Hindlimb muscle (tissue), 1 donor: Measurements from ENCODE around the gene DMXL2. TPM values are rescaled to one million over a fixed set of nuclear protein-coding genes. Genes with fewer than 3 reads are reported as not detected.
"Not testable (repeated sequence)": the region's sequence is repeated elsewhere in the genome, so short reads cannot be mapped to it uniquely, and the experiment has no call there.

Experiments used
- DNase-seq: peaks from one replicate; pipeline ENCODE4 v3.0.0-alpha.2; 2013
- polyA plus RNA-seq: library from polyadenylated mRNA; unstranded; fragments of 120-200 nt; gene quantifications from one replicate; pipeline ENCODE4 v1.2.1, GENCODE V29; 2013; ENCODE audit not compliant: insufficient read length

The DMXL2 gene
- polyA plus RNA-seq, 1 donor, result 24.0 TPM

DNA sequence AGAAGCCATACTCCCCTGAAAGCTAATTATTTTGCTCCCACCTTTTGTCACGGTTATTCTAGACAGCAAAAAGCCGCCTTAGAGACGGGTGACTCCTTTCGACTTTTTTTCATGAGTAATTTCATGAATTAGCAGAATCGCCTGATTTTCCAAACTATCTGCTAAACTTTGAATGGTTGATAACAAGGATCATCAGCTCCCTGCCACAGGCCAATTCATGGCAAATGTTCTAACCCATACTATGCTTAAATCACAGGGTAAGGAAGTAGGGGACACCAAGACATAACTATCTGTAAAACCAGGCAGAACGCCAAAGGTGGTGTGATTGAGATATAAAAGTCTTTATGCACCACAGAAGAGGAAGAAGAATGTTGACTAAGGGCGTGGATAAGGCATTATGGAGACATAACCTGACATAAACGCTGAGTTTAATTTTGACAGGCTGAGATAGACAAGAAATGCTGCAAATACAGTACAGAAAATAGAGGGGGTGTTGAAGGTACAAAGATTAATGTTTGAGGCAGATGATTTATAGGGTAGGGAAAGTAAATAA, 891 bp upstream of the DMXL2 start:
- peak; percentile 12 for DNase-seq

DNA sequence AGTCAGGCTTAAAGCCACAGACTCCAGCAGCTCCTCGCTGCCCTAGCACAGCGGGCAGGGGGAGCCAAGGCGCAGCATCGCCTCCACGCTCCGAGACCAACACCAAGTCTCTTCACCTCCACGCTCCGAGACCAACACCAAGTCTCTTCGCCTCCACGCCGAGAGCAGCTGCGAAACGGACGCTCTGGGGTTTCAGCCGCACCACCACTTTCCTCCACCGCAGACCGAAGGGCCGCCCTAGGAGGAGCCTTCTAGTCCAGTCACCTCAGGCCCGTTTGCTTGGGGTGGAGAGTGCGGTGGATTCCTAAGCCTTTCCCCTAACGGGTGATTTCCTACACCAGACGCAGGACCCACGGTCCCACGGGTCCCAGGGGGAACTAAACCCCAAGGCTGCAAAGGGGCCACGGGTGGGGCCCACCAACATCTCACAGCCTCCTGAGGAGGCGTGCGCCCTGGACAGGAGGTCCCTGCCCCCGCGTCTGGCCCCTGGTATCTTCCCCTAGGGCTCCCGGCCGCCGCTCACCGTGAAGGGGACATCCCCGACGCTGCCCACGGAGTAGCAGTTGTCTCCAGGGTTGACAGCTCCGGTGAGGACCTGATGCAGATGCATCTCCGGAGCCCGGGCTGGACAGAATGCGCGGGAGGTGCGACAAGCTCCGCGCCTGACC, 501 bp downstream of the DMXL2 start:
- DNase-seq, result peak; percentile 49

DNA sequence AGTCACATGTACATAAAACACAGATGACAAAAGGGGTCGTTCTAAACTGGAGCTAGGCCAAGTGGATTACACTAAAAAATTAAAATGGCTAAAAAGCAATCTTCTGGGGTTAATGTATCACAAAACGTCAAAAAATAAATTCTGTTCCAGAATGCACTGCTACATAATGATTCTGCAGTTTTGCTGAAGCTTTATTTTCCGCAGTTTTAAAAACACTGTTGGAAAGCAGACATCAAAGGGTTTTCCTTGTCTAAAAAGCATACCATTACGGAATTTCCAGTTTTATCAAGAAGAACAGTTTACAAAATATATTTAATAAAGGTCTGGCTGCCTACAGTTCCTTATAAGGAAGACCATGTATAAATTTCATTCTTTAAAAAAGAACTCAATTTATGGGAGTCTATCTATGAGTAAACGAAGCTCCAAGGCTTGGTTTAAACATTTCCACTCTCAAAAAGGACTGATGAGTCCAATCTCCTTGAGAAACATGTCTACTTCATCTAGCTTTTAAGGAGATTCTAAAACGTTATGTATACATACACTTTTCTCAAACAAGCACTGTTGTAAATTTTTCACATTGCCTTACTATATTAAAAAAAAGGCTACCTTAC, 1.3 kb downstream of the DMXL2 start:
- DNase-seq, result no peak

DNA sequence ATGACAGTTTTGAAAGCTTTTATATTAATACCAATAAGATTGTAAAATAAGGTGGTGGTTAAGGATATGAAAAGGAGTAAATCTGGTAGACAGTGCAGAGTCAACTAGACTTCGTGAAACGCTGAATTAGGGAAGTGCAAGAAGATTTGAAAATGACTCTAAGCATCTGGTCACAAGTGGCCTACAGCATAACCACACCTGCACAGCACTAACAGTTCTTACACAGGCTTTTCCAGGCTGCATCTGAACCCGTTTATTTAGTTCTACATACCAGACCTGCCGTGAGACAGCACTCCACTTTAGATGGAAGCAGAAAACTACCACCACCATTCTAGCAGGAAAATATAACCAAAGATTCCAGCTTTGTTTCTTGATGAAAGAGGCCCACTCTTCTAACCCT, 1.9 kb downstream of the DMXL2 start:
- DNase-seq, result no peak

DNA sequence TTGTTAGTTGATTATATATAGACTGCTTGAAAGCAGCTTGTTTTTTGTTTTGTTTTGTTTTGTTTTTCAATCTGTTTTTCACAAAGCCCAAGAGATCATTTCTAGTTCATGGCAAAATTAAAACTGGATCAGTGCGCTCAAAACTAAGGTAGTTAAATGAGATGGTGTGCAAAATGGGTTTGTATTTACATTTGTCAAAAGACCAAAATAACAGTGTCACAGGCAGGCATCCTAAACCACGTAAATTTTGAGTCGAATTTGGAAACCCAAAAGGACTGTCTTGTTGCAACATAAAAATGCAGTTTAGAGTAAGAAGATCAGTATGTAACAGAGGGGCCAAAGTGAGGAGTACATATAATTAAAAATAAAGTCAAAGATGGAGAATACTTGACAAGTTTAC, 2.4 kb downstream of the DMXL2 start:
- DNase-seq, result no peak

DNA sequence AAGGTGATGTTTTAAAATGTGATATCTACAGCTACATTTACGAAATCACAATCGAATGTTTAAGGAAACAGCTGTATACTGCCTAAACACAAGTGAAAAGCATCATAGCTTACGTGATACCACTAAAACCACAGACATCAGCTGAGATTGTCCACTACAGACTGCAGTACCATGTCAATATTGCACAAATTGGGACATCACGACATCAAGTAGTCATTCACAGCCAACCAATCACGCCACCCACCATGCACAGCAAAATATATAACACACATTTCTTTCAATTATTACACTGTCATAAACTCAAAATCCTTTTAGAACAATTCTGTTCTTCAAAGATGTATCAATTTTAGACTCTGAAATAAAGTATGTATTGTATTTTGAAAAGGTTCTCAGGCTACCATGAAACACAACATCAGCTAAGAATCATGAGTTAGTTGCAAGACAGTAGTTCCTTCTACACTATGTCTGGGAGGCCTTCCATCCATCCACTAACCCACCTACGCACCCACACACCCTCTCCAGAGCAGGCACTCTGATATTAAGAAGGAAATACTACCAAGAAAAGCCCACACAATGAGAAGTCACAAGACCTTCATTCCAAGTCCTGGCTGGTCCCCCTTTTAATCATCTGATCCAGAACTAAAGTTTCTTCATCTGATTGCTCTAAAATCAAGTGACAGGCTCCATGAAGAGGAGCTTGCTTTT, 3.1 kb downstream of the DMXL2 start:
- no peak for DNase-seq

DNA sequence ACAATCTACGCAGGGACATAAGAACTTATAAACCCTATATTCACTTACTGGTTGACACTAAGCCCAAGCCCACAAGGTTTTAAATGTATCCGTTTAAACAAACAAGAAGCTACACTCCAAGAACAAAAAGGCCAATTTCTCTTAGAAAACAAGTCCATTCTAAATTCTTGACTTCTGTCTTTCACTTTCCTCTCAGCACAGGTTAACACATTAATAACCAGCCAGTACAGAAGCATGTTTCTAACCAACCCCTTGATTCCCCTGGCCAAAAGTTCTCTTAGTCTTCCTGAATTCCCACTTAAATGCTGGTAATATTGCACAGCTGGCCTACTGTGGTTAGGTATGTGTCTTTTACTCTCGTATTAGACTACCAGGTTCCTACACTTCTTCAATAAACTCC, 4.7 kb downstream of the DMXL2 start:
- no peak for DNase-seq

DNA sequence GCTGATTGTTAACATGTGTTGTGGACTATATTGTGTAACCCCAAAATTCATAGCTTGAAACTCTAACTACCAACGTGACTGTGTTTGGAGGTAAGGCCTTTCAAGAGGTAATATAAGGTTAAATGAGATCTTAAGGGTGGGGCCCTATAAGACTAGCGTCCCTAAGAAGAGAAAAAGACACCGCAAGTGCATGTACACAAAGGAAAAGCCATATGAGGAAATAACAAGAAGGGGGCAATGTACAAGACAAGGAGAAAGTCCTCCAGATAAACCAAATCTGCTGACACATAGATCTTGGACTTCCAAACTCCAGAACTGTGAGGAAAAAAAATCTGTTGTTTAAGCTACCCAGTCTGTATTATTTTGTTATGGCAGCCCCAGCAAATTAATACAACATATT, 8.6 kb downstream of the DMXL2 start:
- DNase-seq, result no peak

DNA sequence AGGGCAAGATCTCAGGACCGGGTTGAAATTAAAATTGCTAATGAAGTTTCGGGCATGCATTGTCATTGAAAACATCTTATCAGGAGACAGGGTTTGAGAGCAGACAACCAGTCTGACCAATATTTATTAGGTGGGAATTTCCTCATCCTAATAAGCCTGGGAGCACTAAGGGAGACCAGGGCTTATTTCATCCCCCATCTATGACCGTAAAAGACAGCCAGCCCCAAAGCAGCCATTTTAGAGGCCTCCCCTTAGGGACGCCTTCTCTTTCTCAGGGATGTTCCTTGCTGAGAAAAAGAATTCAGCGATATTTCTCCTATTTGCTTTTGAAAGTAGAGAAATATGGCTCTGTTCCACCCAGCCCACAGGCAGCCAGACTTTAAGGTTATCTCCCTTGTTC, 9.9 kb downstream of the DMXL2 start:
- DNase-seq, result not testable (repeated sequence)

DNA sequence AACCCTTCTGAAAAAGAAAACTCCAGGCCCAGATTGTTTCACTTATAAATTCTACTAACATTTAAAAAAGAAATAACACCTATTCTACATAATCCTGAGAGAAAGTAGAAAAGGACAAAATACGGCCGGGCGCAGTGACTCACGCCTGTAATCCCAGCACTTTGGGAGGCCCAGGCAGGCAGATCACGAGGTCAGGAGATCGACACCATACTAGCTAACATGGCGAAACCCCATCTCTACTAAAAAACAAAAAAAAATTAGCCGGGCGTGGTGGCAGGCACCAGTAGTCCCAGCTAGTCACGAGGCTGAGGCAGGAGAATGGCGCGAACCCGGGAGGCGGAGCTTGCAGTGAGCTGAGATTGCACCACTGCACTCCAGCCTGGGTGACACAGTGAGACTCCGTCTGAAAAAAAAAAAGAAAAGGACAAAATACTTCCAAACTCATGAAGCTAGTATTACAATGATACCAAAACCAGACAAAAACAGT, 19.1 kb downstream of the DMXL2 start:
- not testable (repeated sequence) for DNase-seq

DNA sequence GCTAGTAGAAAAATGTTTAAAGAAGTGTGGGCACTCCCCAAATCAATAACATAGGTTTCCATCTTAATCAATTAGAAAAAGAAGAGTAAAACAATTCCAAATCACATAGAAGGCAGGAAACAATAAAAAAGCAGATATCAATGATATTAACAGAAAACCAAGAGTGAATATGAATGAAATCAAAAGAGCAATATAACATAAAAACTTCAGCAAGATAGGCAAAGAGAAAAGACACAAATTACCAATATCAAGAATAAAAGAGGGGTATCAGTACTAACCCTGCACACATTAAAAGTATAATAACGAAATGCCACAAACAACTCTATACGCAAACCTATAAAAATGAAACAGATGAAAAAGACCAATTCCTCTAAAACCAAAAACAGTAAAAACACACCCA, 19.6 kb downstream of the DMXL2 start:
- DNase-seq, result no peak

DNA sequence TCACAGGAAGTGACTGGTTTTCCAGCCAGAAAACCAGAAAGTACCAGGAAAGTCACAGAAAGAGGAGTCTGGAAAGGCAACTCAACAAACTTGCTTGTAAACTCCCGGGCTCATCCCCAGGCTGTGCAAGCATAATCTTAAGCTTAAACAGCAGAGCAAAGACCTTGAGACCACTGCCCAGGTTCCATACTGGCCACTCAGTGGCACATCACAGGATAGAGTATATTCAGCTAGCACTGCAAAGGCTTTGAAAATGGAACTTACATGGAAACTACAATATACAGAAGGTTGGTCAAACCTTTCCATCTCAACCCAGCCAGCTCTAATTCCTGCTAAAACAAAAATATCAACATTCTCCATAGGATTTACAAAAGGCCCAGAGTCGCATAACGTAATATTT, 20.1 kb downstream of the DMXL2 start:
- DNase-seq, result no peak

DNA sequence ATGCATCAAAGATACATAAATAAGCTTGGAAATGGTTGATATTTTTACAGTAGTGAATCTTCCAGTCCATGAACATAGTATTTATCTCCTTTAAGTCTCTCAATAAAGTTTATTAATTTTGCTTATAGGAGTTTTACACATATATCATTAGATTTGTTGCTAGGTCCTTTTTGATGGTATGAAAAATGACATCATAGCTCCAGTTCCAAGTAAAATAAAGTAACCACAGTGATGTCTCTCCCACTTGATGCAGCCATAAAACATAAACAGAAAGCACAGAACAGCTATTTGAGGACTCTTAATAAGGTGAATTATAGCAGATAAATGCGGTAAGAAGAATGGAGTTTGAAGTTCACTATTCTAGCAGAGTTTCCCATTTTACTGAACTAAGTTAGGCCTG, 20.8 kb downstream of the DMXL2 start:
- DNase-seq, result no peak

DNA sequence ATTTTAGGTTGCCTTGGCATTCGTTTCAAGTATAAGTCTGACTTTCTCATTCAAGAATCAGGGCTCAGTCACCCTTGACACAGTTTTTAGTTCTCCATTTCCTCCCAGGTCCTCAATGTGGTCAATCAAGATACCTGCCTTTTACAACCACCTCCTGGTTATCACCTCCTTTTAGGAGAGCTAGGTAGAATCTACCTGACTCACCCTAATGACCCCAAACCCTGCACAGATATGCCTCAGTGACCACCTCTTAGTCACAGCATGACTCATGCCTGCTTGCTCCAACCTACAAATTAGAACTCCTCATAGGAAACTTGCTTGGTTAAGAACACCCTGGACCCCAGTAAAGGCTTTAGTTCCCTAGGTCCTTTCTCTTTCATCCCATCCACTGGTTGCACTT, 22.5 kb downstream of the DMXL2 start:
- no peak for DNase-seq

DNA sequence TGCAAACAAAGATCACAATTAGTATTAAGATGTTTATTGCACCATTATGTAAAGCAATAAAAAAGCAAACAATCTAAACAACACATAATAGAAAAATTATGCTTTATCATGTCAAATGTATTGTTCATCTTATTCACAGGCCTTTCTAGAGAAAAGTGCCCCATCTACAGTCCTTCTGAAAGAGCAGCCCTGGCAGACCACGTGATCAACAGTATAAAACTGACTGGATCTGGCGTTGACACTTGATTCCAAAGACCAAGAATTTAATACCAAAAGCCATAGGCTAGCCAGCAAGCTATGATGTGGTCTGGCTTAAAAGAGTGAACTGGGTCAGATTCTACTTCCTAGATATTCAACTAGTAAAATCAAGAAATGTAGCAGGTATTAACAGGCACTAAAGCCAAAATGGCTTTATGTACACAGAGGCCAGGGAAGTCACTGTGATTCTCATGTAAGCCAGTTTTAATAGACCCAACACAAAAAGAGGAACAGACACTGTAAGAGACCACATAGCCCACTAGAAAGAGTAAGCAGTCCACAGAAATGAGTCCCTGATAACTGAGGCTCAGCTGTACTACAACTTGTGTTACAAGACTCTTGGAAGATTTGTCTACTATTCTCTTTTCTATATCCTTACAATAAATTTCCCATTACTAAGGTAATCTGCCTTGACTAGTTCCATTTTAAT, 32.5 kb downstream of the DMXL2 start:
- no peak for DNase-seq

DNA sequence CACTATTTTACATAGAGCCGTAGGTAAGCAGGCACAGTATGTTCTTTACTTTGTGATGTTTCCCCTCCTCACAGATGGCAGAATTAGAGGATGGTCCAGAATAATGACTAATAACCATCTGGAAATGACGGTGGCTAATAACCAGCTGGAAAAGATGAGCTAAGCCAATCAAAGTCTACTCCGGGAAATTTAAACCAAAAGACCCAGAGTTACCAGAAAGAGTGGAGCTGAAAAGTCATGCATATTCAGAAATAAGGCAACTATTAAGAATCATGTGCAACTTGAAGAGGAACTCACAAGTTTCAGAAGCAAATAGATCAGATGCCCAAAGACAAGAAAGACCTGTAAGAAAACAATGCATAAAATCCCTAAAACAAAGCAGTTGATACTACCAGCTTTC, 33.6 kb downstream of the DMXL2 start:
- no peak for DNase-seq

DNA sequence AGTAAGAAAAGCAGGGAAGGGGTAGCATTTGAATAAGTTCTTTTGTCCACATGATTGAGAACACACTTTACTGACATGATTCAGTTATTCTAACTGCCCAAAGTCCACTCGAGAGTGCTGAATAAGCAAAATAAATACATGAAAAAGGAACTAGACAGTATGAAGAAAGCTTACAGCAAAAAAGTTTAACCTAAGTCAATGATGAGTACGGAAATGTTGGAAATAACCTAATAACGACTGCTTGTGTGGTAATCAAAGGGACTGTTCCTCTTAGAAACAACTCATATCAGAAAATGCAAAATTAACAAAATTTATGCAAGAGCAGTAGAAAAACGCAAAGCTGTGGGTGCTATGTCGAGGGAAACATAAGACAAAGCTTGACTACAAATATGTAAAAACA, 36.6 kb downstream of the DMXL2 start:
- DNase-seq, result no peak

DNA sequence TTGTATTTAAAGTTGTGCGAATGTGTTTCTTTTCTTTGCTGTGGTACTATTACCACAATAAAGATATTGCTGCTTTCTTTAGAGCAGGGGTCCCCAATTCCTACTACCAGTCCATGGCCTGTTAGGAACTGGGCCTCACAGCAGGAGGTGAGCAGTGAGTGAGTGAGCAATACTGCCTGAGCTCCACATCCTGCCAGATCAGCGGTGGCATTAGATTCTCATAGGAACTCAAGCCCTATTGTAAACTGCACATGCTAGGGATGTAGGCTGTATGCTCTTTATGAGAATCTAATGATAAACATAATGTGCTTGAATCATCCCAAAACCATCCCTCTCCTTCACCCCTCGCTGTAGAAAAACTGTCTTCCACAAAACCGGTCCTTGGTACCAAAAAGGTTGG, 41.6 kb downstream of the DMXL2 start:
- no peak for DNase-seq

DNA sequence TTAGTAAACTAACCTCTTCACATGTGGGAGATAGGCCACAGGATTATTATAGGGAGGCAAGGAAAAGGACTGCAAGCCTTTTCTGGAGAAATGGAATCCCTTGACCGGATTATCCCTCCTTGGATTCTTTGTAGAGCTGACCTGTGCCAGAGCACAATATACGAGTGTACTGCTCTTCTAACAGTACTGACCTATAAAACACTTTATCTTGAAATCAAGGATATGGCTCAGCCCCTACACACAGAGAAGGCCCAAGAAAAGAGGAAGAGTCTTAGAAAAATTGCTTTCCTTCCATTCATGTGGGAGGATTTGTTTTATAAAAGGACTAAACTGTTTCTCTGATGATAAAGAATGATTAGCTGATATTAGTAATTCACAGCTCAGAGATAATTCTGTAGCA, 42.2 kb downstream of the DMXL2 start:
- DNase-seq, result no peak

DNA sequence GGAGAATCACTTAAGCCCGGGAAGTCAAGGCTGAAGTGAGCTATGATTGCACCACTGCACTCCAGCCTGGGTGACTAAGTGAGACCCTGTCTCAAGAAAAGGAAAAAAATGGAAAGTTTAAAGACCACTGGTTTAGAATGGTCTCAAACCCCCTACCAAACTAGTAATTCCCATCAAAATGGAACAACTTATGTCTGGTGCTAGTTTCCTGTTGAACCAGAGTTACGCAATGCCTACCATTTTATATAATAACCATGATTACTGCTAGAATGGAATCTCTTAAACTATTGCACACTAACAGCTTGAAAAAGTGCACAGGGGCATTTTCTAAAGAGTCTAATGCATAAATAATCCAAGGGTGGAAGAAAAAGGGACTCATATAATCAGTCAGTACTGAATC, 43.6 kb downstream of the DMXL2 start:
- DNase-seq, result no peak

DNA sequence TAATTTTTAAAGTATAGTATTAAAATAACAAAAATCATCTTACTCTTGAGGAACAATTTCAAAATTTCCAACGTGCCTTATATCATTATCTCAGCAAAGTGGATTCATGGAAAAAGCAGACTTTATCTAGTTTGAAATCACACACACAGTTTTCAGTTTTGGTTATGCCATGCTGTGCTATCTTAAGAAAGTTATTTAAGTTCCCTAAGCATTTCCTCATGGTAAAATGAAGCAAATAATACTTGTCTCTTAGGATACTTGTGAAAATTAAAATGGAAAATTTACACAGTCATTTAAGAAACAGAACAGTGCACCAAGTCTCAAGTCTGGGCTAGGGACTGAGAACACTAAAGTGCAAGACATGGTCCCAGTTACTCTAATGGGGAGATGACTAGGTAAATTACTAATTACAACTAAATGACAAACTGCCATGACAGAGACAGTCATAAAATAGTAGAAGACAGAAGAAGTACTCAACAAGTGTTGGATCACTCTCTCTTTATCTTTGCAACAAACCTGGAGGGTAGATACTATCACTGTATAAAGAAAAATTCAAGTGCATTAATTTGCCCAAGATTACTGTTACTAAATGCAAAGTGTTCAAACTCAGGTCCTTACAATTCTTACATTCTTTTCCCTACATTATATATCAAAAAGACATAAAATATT, 44.8 kb downstream of the DMXL2 start:
- DNase-seq, result no peak

DNA sequence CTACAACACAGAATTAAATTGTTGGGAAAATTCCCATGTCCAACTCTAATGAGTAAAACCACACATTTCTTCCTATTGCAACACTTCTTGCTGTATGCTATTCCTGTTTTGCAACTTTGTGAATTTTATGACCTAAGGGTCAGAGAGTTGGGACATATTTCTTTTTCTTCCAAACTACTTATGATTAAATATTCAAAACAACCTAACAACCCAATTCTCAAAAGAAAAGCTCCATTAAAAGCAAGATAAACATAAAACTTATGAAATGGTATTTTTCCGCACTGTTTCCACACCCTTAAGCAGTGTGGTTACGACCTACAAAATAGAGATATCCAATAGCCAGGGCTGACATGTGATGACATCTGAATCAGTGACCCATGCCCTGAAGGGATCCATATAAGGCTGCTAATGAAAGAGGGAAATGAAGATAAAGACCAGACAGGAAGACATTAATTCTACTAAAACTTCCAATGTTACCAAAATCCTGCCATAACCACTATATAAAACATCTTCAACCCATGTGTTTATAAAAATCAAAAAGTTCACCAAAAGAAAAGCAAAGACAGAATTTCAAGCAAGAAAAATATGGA, 45.6 kb downstream of the DMXL2 start:
- no peak for DNase-seq
